Activated CD8-positive, alpha-beta T cell treated with anti-CD3 and anti-CD28 coated beads, Interleukin-2, amount 10 ng/mL, durations not matched to agents 7 days and 5 days (primary cell): ENCODE results near the gene PTMS. TPM values are rescaled to one million over a fixed set of nuclear protein-coding genes. Genes with fewer than 3 reads are reported as not detected.

Experiments used
- ATAC-seq: fragments of 150-1000 bp; cut with Tn5 transposase; one replicate; pipeline ENCODE4 v1.10.0; 2021; ENCODE audit warnings: moderate library complexity
- CTCF ChIA-PET: fragments of 350-600 bp; sonication (Branson Sonifier 250); formaldehyde crosslinking; loops from one replicate; lab custom pipeline; 2021; ENCODE audit warnings: antibody characterized with exemption; lab: Charles Lee
- POLR2A ChIA-PET: fragments of 350-600 bp; sonication (Branson Sonifier 250); formaldehyde crosslinking; loops from one replicate; lab custom pipeline; 2021; ENCODE audit warnings: antibody characterized with exemption; lab: Charles Lee
- DNase-seq: peaks from one replicate; pipeline ENCODE4 v3.0.0-alpha.2; 2020
- H3K27ac Mint-ChIP-seq: one replicate; pipeline ENCODE4 v1.8.0; 2021; ENCODE audit warnings: mild to moderate bottlenecking, mixed read lengths
- H3K27me3 Mint-ChIP-seq: one replicate; pipeline ENCODE4 v1.8.0; 2021; ENCODE audit warnings: low read depth, mixed read lengths
- H3K36me3 Mint-ChIP-seq: one replicate; pipeline ENCODE4 v1.8.0; 2021; ENCODE audit warnings: low read depth, mixed read lengths
- H3K4me1 Mint-ChIP-seq: one replicate; pipeline ENCODE4 v1.8.0; 2021; ENCODE audit warnings: low read depth, mixed read lengths
- H3K4me3 Mint-ChIP-seq: one replicate; pipeline ENCODE4 v1.8.0; 2021; ENCODE audit warnings: mild to moderate bottlenecking, mixed read lengths
- H3K9me3 Mint-ChIP-seq: one replicate; pipeline ENCODE4 v1.8.0; 2022; ENCODE audit warnings: mixed read lengths; ENCODE audit not compliant: insufficient read depth
- total RNA-seq, 2 experiments: library from RNA; stranded (reverse); gene quantifications; one replicate each; pipeline ENCODE4 v1.2.3, GENCODE V29; 2021

PTMS gene
- total RNA-seq, 2 experiments from 2014 or later: 42.9 to 47.4 TPM

GRCh38 chr12:6810758-6811157 lies 44.6 kb downstream of the PTMS start:
- H3K36me3 Mint-ChIP-seq: no peaks in the 10 kb centered on the region
- ATAC-seq: peak; percentile 27
- no peak overlapping the region for H3K27ac Mint-ChIP-seq
- H3K4me1 Mint-ChIP-seq: no peaks in the 10 kb centered on the region
- no peak for DNase-seq
- no peaks in the 10 kb centered on the region for H3K9me3 Mint-ChIP-seq
- H3K27me3 Mint-ChIP-seq: peaks cover 17% of the 10 kb centered on the region
- POLR2A ChIA-PET: interaction anchor here (0.9 kb wide), 1 partner anchor 171 kb away, joined by 3 read pairs; no protein-coding TSS in a partner anchor
- no peak overlapping the region for H3K4me3 Mint-ChIP-seq
- CTCF ChIA-PET: interaction anchor here (0.6 to 1.4 kb wide), 6 partner anchors 15 to 265 kb away, joined by 3 to 5 read pairs (median 3); partner anchors contain the start of gene MLF2

DNA sequence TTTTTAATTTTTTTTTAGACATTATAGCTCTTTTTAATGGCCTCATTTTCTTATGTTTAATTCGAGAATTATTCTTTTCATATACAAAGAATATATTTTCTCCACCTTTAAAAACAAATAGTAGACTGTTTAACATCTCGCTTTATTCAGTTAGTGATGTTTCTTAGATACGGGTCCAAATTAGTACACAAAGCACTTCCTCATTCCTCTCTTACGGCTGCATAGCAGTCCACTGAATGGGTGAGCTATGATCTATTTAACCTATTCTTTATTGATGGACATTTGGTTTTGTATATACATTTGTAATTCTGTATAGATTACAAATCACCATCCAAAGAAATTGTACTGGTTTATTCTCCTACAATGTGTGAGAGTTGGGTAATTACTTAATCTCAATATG lies 47.2 kb downstream of the PTMS start:
- no peak overlapping the region for H3K4me3 Mint-ChIP-seq
- H3K9me3 Mint-ChIP-seq: no peaks in the 10 kb centered on the region
- ChIA-PET CTCF (interaction anchor here (0.9 to 2.2 kb wide), 5 partner anchors 11 to 79 kb away, joined by 3 to 8 read pairs (median 3); partner anchors contain the start of gene MLF2), POLR2A (interaction anchor here (0.6 kb wide), 1 partner anchor 31 kb away, joined by 4 read pairs; no protein-coding TSS in a partner anchor)
- H3K36me3 Mint-ChIP-seq: no peaks in the 10 kb centered on the region
- ATAC-seq (no peak), DNase-seq (no peak)
- H3K27me3 Mint-ChIP-seq: peaks cover 14% of the 10 kb centered on the region
- H3K4me1 Mint-ChIP-seq: no peaks in the 10 kb centered on the region
- H3K27ac Mint-ChIP-seq: no peak overlapping the region

DNA sequence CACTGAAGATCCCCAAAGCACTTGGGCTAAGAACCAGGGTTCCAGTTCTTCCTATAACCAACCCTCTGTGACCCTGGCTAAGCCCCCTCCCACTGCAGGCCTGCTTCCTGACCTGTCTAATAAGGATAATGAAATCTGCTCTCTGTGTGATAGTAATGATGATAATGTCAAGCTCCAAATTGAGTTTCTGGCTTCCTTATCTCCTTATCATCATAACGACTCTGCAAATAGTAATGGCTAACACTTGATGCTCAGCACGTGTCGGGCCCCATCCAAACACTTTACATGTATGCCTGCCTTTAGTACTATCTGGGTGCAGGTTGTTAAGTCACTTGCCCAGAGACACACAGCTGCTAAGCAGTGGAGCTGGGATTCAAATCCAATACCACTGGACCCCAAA lies 50.4 kb downstream of the PTMS start:
- no peak for DNase-seq
- CTCF ChIA-PET: interaction anchor here (1.1 kb wide), 1 partner anchor 38 kb away, joined by 3 read pairs; no protein-coding TSS in a partner anchor
- Mint-ChIP-seq H3K9me3 (no peaks in the 10 kb centered on the region), H3K4me3 (no peak overlapping the region), H3K27ac (no peak overlapping the region), H3K36me3 (no peaks in the 10 kb centered on the region), H3K27me3 (peaks cover 20% of the 10 kb centered on the region), H3K4me1 (peaks cover 9% of the 10 kb centered on the region)
- POLR2A ChIA-PET: no interaction called here
- ATAC-seq: no peak

- DNase-seq (no peak), ATAC-seq (no peak)
- no peak overlapping the region for H3K27ac Mint-ChIP-seq
- no peaks in the 10 kb centered on the region for H3K36me3 Mint-ChIP-seq
- POLR2A ChIA-PET: no interaction called here
- H3K4me1 Mint-ChIP-seq: peaks cover 12% of the 10 kb centered on the region
- no peaks in the 10 kb centered on the region for H3K9me3 Mint-ChIP-seq
- CTCF ChIA-PET: no interaction called here
- no peak overlapping the region for H3K4me3 Mint-ChIP-seq
- H3K27me3 Mint-ChIP-seq: peaks cover 23% of the 10 kb centered on the region
These were observed 50.9 kb downstream of the PTMS start for GRCh38 chr12:6817098-6817497.

DNA sequence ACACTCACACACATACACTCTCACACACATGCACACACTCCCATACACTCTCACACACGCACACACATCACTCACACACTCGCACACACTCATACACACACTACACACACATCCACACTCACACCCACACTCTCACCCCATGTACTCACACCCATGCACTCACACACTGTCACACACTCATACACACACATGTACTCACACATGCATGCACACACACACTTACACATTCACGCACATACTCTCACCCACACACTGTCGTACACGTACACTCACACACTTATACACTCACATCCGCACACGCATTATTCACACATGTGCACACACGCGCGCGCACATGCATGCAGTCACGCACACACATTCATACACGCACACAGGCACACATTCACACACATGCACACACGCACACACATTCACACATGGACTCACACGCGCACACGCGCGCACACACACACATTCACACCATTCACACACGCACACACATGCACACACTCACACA lies 51.5 kb downstream of the PTMS start:
- DNase-seq (no peak), ATAC-seq (no peak)
- peaks cover 15% of the 10 kb centered on the region for H3K4me1 Mint-ChIP-seq
- POLR2A ChIA-PET: interaction anchor here (0.6 kb wide), 1 partner anchor 64 kb away, joined by 3 read pairs; no protein-coding TSS in a partner anchor
- no peaks in the 10 kb centered on the region for H3K36me3 Mint-ChIP-seq
- H3K27me3 Mint-ChIP-seq: peaks cover 28% of the 10 kb centered on the region
- CTCF ChIA-PET: no interaction called here
- no peak overlapping the region for H3K27ac Mint-ChIP-seq
- no peaks in the 10 kb centered on the region for H3K9me3 Mint-ChIP-seq
- H3K4me3 Mint-ChIP-seq: no peak overlapping the region

DNA sequence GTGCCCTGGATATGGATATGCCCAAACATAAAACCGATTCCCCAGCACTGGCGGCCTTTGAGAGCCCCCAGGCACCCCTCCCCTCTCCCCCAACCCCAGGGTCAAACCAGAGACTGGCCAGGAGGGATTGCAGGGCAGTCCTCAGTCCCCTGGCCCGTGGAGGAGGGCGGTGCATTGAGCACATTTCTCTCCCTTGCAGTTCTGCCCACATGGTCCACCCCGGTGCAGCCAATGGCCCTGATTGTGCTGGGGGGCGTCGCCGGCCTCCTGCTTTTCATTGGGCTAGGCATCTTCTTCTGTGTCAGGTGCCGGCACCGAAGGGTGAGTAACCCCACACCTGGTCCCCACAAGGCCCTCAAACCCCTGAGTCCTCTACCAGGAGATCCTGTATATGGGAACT lies 52.1 kb downstream of the PTMS start:
- Mint-ChIP-seq H3K27ac (no peak overlapping the region), H3K27me3 (peaks cover 33% of the 10 kb centered on the region), H3K36me3 (no peaks in the 10 kb centered on the region), H3K9me3 (no peaks in the 10 kb centered on the region), H3K4me3 (no peak overlapping the region), H3K4me1 (peaks cover 15% of the 10 kb centered on the region)
- DNase-seq (no peak), ATAC-seq (no peak)
- POLR2A ChIA-PET: interaction anchor here (0.6 kb wide), 1 partner anchor 64 kb away, joined by 3 read pairs; no protein-coding TSS in a partner anchor
- CTCF ChIA-PET: no interaction called here

DNA sequence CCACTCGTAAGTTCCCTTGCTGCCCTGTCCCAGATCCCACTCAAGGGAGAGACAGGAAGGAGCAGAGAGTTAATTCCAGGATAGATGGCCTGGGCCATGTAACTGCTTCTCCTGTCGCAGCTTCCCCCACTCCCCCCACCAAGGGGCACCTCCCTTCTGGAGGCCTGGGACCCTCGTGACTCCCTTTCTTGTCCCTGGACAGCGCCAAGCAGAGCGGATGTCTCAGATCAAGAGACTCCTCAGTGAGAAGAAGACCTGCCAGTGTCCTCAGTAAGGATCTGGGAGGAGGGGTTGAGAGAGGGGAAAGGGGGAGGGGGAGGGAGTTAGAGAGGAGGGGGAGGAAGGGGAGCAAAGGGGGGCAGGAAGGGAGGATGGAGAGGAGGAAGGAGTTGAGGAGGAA lies 52.5 kb downstream of the PTMS start:
- ATAC-seq: no peak
- CTCF ChIA-PET: no interaction called here
- POLR2A ChIA-PET: no interaction called here
- H3K27ac Mint-ChIP-seq: no peak overlapping the region
- no peaks in the 10 kb centered on the region for H3K9me3 Mint-ChIP-seq
- H3K4me3 Mint-ChIP-seq: no peak overlapping the region
- H3K4me1 Mint-ChIP-seq: peaks cover 15% of the 10 kb centered on the region
- no peaks in the 10 kb centered on the region for H3K36me3 Mint-ChIP-seq
- H3K27me3 Mint-ChIP-seq: peaks cover 37% of the 10 kb centered on the region
- no peak for DNase-seq

- no peaks in the 10 kb centered on the region for H3K9me3 Mint-ChIP-seq
- no peak overlapping the region for H3K27ac Mint-ChIP-seq
These were observed 53.2 kb downstream of the PTMS start for GRCh38 chr12:6819106-6820030.

GRCh38 chr12:6820166-6820565 lies 54.0 kb downstream of the PTMS start:
- Mint-ChIP-seq H3K27me3 (peaks cover 43% of the 10 kb centered on the region), H3K36me3 (no peaks in the 10 kb centered on the region), H3K27ac (no peak overlapping the region), H3K4me1 (peaks cover 16% of the 10 kb centered on the region), H3K9me3 (no peaks in the 10 kb centered on the region), H3K4me3 (no peak overlapping the region)
- CTCF ChIA-PET: interaction anchor here (3.6 to 10.3 kb wide), 2 partner anchors 14 to 67 kb away, joined by 22 to 116 read pairs; partner anchors contain the start of gene MLF2
- DNase-seq (no peak), ATAC-seq (no peak)
- POLR2A ChIA-PET: interaction anchor here (1.5 kb wide), 1 partner anchor 25 kb away, joined by 3 read pairs; no protein-coding TSS in a partner anchor

More at GRCh38 chr12:6819106-6820030, 53.2 kb downstream of the PTMS start:
- DNase-seq: no peak
- H3K4me1 Mint-ChIP-seq: peaks cover 15% of the 10 kb centered on the region
- no peak for ATAC-seq
- no peak overlapping the region for H3K4me3 Mint-ChIP-seq
- CTCF ChIA-PET: interaction anchor here (10.3 kb wide), 1 partner anchor 66 kb away, joined by 116 read pairs; the partner anchor contains the start of gene MLF2
- no peaks in the 10 kb centered on the region for H3K36me3 Mint-ChIP-seq
- peaks cover 39% of the 10 kb centered on the region for H3K27me3 Mint-ChIP-seq
- POLR2A ChIA-PET: no interaction called here

Other genes with a start within 250 kb of the PTMS start
- 1,000 to 10,000 TPM; 6,175 to 6,471 TPM for gene GAPDH, start 231.8 kb upstream of the PTMS start, total RNA-seq
- 10 to 100 TPM; 24.9 to 25.5 TPM for gene IFFO1, start 210.3 kb upstream of the PTMS start, total RNA-seq
- gene NOP2, start 198.1 kb upstream of the PTMS start, total RNA-seq: 10 to 100 TPM; 84.2 to 87.6 TPM
- gene CHD4, start 159.0 kb upstream of the PTMS start, total RNA-seq: 100 to 1,000 TPM; 277 to 292 TPM
- 10 to 100 TPM; 16.5 to 16.8 TPM for gene LPAR5, start 130.4 kb upstream of the PTMS start, total RNA-seq
- 1 to 10 TPM in 1 of 2 experiments, under 1 TPM in 1; 0.76 to 1.7 TPM for gene ACRBP, start 118.9 kb upstream of the PTMS start, total RNA-seq
- gene ING4, start 103.2 kb upstream of the PTMS start, total RNA-seq: 10 to 100 TPM; 24.9 TPM
- 10 to 100 TPM; 71.9 to 76.4 TPM for gene ZNF384, start 77.0 kb upstream of the PTMS start, total RNA-seq
- not detected for gene PIANP, start 65.5 kb upstream of the PTMS start, total RNA-seq
- 10 to 100 TPM; 26.9 to 29.7 TPM for gene COPS7A, start 42.3 kb upstream of the PTMS start, total RNA-seq
- 100 to 1,000 TPM; 109 to 113 TPM for gene MLF2, start 13.2 kb upstream of the PTMS start, total RNA-seq
- 10 to 100 TPM; 43.0 to 45.2 TPM for gene LAG3, start 6.2 kb downstream of the PTMS start, total RNA-seq
- 1 to 10 TPM in 1 of 2 experiments, under 1 TPM in 1; 0.90 to 1.6 TPM for gene CD4, start 23.2 kb downstream of the PTMS start, total RNA-seq
- gene GPR162, start 55.5 kb downstream of the PTMS start, total RNA-seq: under 1 TPM; 0.13 to 0.34 TPM
- gene P3H3, start 62.0 kb downstream of the PTMS start, total RNA-seq: under 1 TPM in 1 of 2 experiments, not detected in 1; 0.26 TPM
- under 1 TPM in 1 of 2 experiments, not detected in 1; 0.08 TPM for gene GNB3, start 74.6 kb downstream of the PTMS start, total RNA-seq
- gene CDCA3, start 84.9 kb downstream of the PTMS start, total RNA-seq: 100 to 1,000 TPM; 103 to 115 TPM
- gene USP5, start 85.8 kb downstream of the PTMS start, total RNA-seq: 100 to 1,000 TPM; 105 to 108 TPM
- 1,000 to 10,000 TPM; 1,505 to 1,545 TPM for gene TPI1, start 101.2 kb downstream of the PTMS start, total RNA-seq
- 10 to 100 TPM in 1 of 2 experiments, 1 to 10 TPM in 1; 10.0 to 11.2 TPM for gene SPSB2, start 106.9 kb downstream of the PTMS start, total RNA-seq
- 1 to 10 TPM; 6.5 to 8.6 TPM for gene LRRC23, start 138.5 kb downstream of the PTMS start, total RNA-seq
- gene ENO2, start 148.2 kb downstream of the PTMS start, total RNA-seq: 100 to 1,000 TPM; 133 to 141 TPM
- 10 to 100 TPM; 21.6 to 24.5 TPM for gene ATN1, start 161.6 kb downstream of the PTMS start, total RNA-seq
- gene RNU7-1, start 177.5 kb downstream of the PTMS start, total RNA-seq: not detected
- gene C12orf57, start 177.7 kb downstream of the PTMS start, total RNA-seq: 100 to 1,000 TPM; 184 to 185 TPM
- 100 to 1,000 TPM; 354 to 397 TPM for gene PTPN6, start 185.0 kb downstream of the PTMS start, total RNA-seq
- 100 to 1,000 TPM; 226 to 236 TPM for gene PHB2, start 204.3 kb downstream of the PTMS start, total RNA-seq
- gene EMG1, start 204.6 kb downstream of the PTMS start, total RNA-seq: 10 to 100 TPM; 54.9 to 58.7 TPM